Keratinocyte (primary cell): ENCODE results near the gene SNCAIP. TPM values are rescaled to one million over a fixed set of nuclear protein-coding genes. Genes with fewer than 3 reads are reported as not detected.

Experiments used
- DNase-seq: peaks from one replicate; pipeline ENCODE4 v3.0.0-alpha.2; 2011; ENCODE audit warnings: low read depth, missing footprints, low spot score
- FAIRE-seq: peaks from 2 replicates; lab custom pipeline; 2011; peaks lifted over from hg19 to GRCh38; lab: Jason Lieb, UNC
- H2AFZ ChIP-seq: 2 replicates; pipeline ENCODE4 v1.6.0; 2012; ENCODE audit warnings: low read length, control low read depth, inconsistent platforms; ENCODE audit not compliant: control insufficient read depth
- H3K27ac ChIP-seq: 2 replicates; pipeline ENCODE4 v1.5.1; 2011; ENCODE audit warnings: low read length; ENCODE audit not compliant: control insufficient read depth, insufficient read depth
- H3K27me3 ChIP-seq: 3 replicates; pipeline ENCODE4 v1.6.0; 2011; ENCODE audit warnings: low read length; ENCODE audit not compliant: control insufficient read depth, insufficient read depth; ENCODE audit errors: extremely low read depth
- H3K36me3 ChIP-seq, 2 experiments: 2 replicates in 1 of 2; 3 replicates in 1 of 2; pipeline ENCODE4 v1.5.1; 2011; ENCODE audit warnings: low read length in 2 of 2, mild to moderate bottlenecking in 1 of 2; ENCODE audit not compliant: control insufficient read depth in 2 of 2, insufficient read depth in 2 of 2; ENCODE audit errors: extremely low read depth in 1 of 2
- H3K4me1 ChIP-seq: 3 replicates; pipeline ENCODE4 v1.5.1; 2011; ENCODE audit warnings: low read length; ENCODE audit not compliant: control insufficient read depth, insufficient read depth; ENCODE audit errors: extremely low read depth
- H3K4me2 ChIP-seq: 3 replicates; pipeline ENCODE4 v1.6.0; 2011; ENCODE audit warnings: low read depth, low read length; ENCODE audit not compliant: control insufficient read depth, insufficient read depth; ENCODE audit errors: extremely low read depth
- H3K4me3 ChIP-seq, 3 experiments: fragments of 200-600 bp in 1 of 3; sonication (generic) in 1 of 3; 2 replicates in 2 of 3; 3 replicates in 1 of 3; pipeline ENCODE4 v1.5.1; 2011 to 2016; ENCODE audit warnings: low read length in 3 of 3, mild to moderate bottlenecking in 3 of 3, control low read depth in 2 of 3, inconsistent platforms in 1 of 3, low read depth in 1 of 3, mixed read lengths in 1 of 3, mixed run types in 1 of 3, moderate library complexity in 1 of 3; ENCODE audit not compliant: control insufficient read depth in 2 of 3, insufficient read depth in 2 of 3; ENCODE audit errors: extremely low read depth in 1 of 3
- H3K79me2 ChIP-seq: 2 replicates; pipeline ENCODE4 v1.6.0; 2012; ENCODE audit warnings: low read length; ENCODE audit not compliant: control insufficient read depth, insufficient read depth
- H3K9ac ChIP-seq: 3 replicates; pipeline ENCODE4 v1.6.0; 2011; ENCODE audit warnings: low read length; ENCODE audit not compliant: control insufficient read depth, insufficient read depth; ENCODE audit errors: extremely low read depth
- H3K9me1 ChIP-seq: 3 replicates; pipeline ENCODE4 v1.6.0; 2011; ENCODE audit warnings: low read length; ENCODE audit not compliant: control insufficient read depth, insufficient read depth; ENCODE audit errors: extremely low read depth
- H3K9me3 ChIP-seq: 2 replicates; pipeline ENCODE4 v1.5.1; 2012; ENCODE audit warnings: low read depth, low read length; ENCODE audit not compliant: control insufficient read depth
- H4K20me1 ChIP-seq: 3 replicates; pipeline ENCODE4 v1.6.0; 2011; ENCODE audit warnings: low read length; ENCODE audit not compliant: control insufficient read depth, insufficient read depth; ENCODE audit errors: extremely low read depth
- EZH2 ChIP-seq: IDR thresholded peaks from one replicate; pipeline ENCODE4 v1.6.1; 2012; ENCODE audit warnings: inconsistent platforms, mild to moderate bottlenecking, low read length, moderate library complexity
- dilution Hi-C: fragments of 300-500 bp; cut with MboI; formaldehyde crosslinking; loops from one replicate; pipeline ENCODE4 v1.7.0; 2020; ENCODE audit warnings: low sequenced_read_pairs; ENCODE audit not compliant: extremely low pct_ligation_motif_present
- polyA plus RNA-seq, 5 experiments: library from polyadenylated mRNA; depleted of rRNA in 3 of 5; stranded (reverse) in 3 of 5; stranded (forward) in 1 of 5; unstranded in 1 of 5; fragments of >200 nt; gene quantifications; 1 replicate in 1 of 5; 2 replicates in 3 of 5; 3 replicates in 1 of 5; pipeline versions ENCODE4 v1.2.1 to v1.2.3, GENCODE V29; 2011 to 2012; ENCODE audit warnings: missing spikeins in 2 of 5, low read depth in 1 of 5, low replicate concordance in 1 of 5
- TF ChIP-seq, protein P1 (sequence below), 3 experiments: IDR thresholded peaks in 1 of 3; conservative IDR thresholded peaks in 1 of 3; optimal IDR thresholded peaks in 1 of 3; 2 replicates in 2 of 3; 3 replicates in 1 of 3; pipeline versions ENCODE3 to v1.5.1; 2011; ENCODE audit warnings: low read length in 3 of 3, mild to moderate bottlenecking in 3 of 3, moderate library complexity in 2 of 3, control low read depth in 1 of 3, inconsistent platforms in 1 of 3; ENCODE audit not compliant: insufficient read depth in 2 of 3; ENCODE audit errors: extremely low read depth in 1 of 3

SNCAIP gene
- polyA plus RNA-seq, 1 donor (not counting 4 experiments of a cell fraction or from before 2014, with no cell fraction given) = not detected

GRCh38 chr5:122264610-122265009 is 47.4 kb upstream of the SNCAIP start:
- dilution Hi-C loops = no loop called here
- Histone ChIP-seq H3K9ac (no peak overlapping the region), H3K27me3 (no peaks in the 10 kb centered on the region), H2AFZ (no peak overlapping the region), H4K20me1 (no peaks in the 10 kb centered on the region), H3K4me2 (no peak overlapping the region), H3K4me1 (peaks cover 7% of the 10 kb centered on the region), H3K4me3 (no peak overlapping the region), H3K36me3 (no peaks in the 10 kb centered on the region), H3K27ac (no peak overlapping the region), H3K9me3 (no peaks in the 10 kb centered on the region), H3K79me2 (no peaks in the 10 kb centered on the region), H3K9me1 (no peaks in the 10 kb centered on the region)
- TF ChIP-seq, protein P1, sequence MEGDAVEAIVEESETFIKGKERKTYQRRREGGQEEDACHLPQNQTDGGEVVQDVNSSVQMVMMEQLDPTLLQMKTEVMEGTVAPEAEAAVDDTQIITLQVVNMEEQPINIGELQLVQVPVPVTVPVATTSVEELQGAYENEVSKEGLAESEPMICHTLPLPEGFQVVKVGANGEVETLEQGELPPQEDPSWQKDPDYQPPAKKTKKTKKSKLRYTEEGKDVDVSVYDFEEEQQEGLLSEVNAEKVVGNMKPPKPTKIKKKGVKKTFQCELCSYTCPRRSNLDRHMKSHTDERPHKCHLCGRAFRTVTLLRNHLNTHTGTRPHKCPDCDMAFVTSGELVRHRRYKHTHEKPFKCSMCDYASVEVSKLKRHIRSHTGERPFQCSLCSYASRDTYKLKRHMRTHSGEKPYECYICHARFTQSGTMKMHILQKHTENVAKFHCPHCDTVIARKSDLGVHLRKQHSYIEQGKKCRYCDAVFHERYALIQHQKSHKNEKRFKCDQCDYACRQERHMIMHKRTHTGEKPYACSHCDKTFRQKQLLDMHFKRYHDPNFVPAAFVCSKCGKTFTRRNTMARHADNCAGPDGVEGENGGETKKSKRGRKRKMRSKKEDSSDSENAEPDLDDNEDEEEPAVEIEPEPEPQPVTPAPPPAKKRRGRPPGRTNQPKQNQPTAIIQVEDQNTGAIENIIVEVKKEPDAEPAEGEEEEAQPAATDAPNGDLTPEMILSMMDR (optimal IDR thresholded peaks at IDR 0.05 in 1 of 3, IDR thresholded peaks at IDR 0.05 in 1 of 3, conservative IDR thresholded peaks at IDR 0.05 in 1 of 3; ENCODE audit: extremely low read depth in 1 of 3, insufficient read depth in 2 of 3, low read length in 3 of 3) = no peak
- no peak for TF ChIP-seq EZH2
- FAIRE-seq (no peak), DNase-seq (no peak)

GRCh38 chr5:122267185-122267584 is 44.9 kb upstream of the SNCAIP start:
- no peak overlapping the region for H2AFZ ChIP-seq
- dilution Hi-C loops = no loop called here
- no peak overlapping the region for H3K4me2 ChIP-seq
- H3K9ac ChIP-seq = no peak overlapping the region
- H4K20me1 ChIP-seq = no peaks in the 10 kb centered on the region
- H3K27me3 ChIP-seq = no peaks in the 10 kb centered on the region
- H3K79me2 ChIP-seq = no peaks in the 10 kb centered on the region
- no peak overlapping the region for H3K27ac ChIP-seq
- no peaks in the 10 kb centered on the region for H3K9me1 ChIP-seq
- no peak for TF ChIP-seq EZH2
- TF ChIP-seq, protein P1 (optimal IDR thresholded peaks at IDR 0.05 in 1 of 3, IDR thresholded peaks at IDR 0.05 in 1 of 3, conservative IDR thresholded peaks at IDR 0.05 in 1 of 3; ENCODE audit: extremely low read depth in 1 of 3, insufficient read depth in 2 of 3, low read length in 3 of 3) = no peak
- H3K36me3 ChIP-seq = no peaks in the 10 kb centered on the region
- FAIRE-seq (no peak), DNase-seq (no peak)
- no peaks in the 10 kb centered on the region for H3K4me1 ChIP-seq
- H3K4me3 ChIP-seq = no peak overlapping the region
- H3K9me3 ChIP-seq = no peaks in the 10 kb centered on the region
